Esophagus squamous epithelium (tissue), 4 donors: ENCODE results near the gene NOL3.

Source experiments
- POLR2A ChIP-seq, 4 donors: fragments of 450-650 bp; IDR thresholded peaks; one replicate each; pipeline ENCODE4 v1.6.1; 2017; ENCODE audit warnings: antibody characterized with exemption in 4 of 4, mild to moderate bottlenecking in 4 of 4, moderate library complexity in 3 of 4
- TF ChIP-seq, protein P1 (sequence below), 6 experiments: fragments of 450-650 bp in 4 of 6; fragments of 200-600 bp in 2 of 6; sonication (generic) in 2 of 6; IDR thresholded peaks; one replicate each; pipeline ENCODE4 v1.5.1; 2016 to 2019; ENCODE audit warnings: antibody characterized with exemption in 6 of 6, mild to moderate bottlenecking in 4 of 6, moderate library complexity in 4 of 6

GRCh38 chr16:67183627-67184452, 13.5 kb downstream of the NOL3 start, which contains the start of gene MATCAP1:
- TF ChIP-seq POLR2A (IDR thresholded peaks at IDR 0.05): peak in 2 of 4 donors; percentile 45 to 63
- TF ChIP-seq, protein P1, sequence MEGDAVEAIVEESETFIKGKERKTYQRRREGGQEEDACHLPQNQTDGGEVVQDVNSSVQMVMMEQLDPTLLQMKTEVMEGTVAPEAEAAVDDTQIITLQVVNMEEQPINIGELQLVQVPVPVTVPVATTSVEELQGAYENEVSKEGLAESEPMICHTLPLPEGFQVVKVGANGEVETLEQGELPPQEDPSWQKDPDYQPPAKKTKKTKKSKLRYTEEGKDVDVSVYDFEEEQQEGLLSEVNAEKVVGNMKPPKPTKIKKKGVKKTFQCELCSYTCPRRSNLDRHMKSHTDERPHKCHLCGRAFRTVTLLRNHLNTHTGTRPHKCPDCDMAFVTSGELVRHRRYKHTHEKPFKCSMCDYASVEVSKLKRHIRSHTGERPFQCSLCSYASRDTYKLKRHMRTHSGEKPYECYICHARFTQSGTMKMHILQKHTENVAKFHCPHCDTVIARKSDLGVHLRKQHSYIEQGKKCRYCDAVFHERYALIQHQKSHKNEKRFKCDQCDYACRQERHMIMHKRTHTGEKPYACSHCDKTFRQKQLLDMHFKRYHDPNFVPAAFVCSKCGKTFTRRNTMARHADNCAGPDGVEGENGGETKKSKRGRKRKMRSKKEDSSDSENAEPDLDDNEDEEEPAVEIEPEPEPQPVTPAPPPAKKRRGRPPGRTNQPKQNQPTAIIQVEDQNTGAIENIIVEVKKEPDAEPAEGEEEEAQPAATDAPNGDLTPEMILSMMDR (IDR thresholded peaks at IDR 0.05): peak in 1 of 6 experiments; percentile 7
